ENCODE data around the gene STK24. TPM values are rescaled to one million over a fixed set of nuclear protein-coding genes. Genes with fewer than 3 reads are reported as not detected.

The STK24 gene
- total and polyA plus RNA-seq, 10 of the 15 experiments (the other 5 are each of a cell fraction or from before 2014, with no cell fraction given), result 7.5 to 115 (median 52.9) TPM

DNA sequence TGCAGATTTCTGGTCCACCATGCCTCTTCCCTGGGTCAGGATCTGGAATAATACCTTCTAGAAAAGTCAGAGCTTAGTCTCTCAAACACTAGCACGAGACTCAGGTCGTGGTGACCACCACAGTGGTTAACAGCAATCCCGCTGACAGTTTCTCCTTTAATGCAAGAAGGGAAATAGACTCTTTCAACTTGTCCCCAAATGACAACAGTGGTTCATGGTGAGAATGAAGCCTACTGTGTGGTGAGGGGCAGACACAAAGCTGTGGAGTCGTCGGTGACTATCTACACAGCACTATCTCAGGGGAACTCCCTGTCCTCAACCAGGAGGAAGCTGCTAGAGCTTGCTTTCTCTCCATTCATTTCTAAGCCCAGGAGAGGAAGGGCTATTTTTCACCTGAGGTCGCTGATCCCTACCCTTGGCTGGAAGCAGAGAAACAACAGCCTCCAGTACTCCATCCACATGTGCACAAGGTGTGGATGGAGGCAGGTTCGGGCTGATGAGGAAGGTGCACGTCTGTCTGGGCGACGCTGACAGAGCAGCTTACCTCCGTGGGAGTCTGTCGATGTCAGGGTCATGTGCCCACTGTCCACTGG lies 72.4 kb downstream of the STK24 start (continued):
- TF ChIP-seq POLR2AphosphoS2 (IDR thresholded peaks at IDR 0.05; ENCODE audit: low read depth, low read length) (no peak), MTA2 (IDR thresholded peaks at IDR 0.05; ENCODE audit: low read depth) (peak; percentile 84), RELA (IDR thresholded peaks at IDR 0.05; ENCODE audit: borderline replicate concordance, partially characterized antibody) (no peak), SKIL (IDR thresholded peaks at IDR 0.05; ENCODE audit: low read depth, poor library complexity, severe bottlenecking) (peak; percentile 79), PBX3 (IDR thresholded peaks at IDR 0.05; ENCODE audit: insufficient replicate concordance, low read depth, low read length) (no peak), RAD21 (IDR thresholded peaks at IDR 0.05; ENCODE audit: insufficient read depth, low read depth, low read length) (0 out of 2 replicates have a peak, but pooled peaks have one; percentile 20), EGR1 (IDR thresholded peaks at IDR 0.05; ENCODE audit: borderline replicate concordance in 1 of 2, low read depth in 2 of 2, low read length in 2 of 2) (no peak), CHD1 (IDR thresholded peaks at IDR 0.05; ENCODE audit: low read depth, low read length) (no peak), KLF5 (IDR thresholded peaks at IDR 0.05; ENCODE audit: partially characterized antibody) (no peak), TBL1XR1 (IDR thresholded peaks at IDR 0.05; ENCODE audit: low read depth, low read length) (peak; percentile 16; the same call in 1 of the 2 replicates), FOXK2 (IDR thresholded peaks at IDR 0.05) (no peak; the same call in 1 of the 2 replicates), ZNF207 (IDR thresholded peaks at IDR 0.05; ENCODE audit: borderline replicate concordance) (no peak), NRF1 (conservative IDR thresholded peaks at IDR 0.05; ENCODE audit: low read depth, low read length) (no peak), ESRRA (IDR thresholded peaks at IDR 0.05; ENCODE audit: low read length) (no peak), HCFC1 (IDR thresholded peaks at IDR 0.05; ENCODE audit: low read length) (no peak), ZNF687 (IDR thresholded peaks at IDR 0.05) (no peak), SREBF1 (IDR thresholded peaks at IDR 0.05; ENCODE audit: low read length) (no peak), CREM (IDR thresholded peaks at IDR 0.05; ENCODE audit: low read depth) (peak; percentile 25; the same call in 1 of the 2 replicates), SRF (IDR thresholded peaks at IDR 0.05; ENCODE audit: low read depth in 2 of 2, low read length in 2 of 2) (no peak), TCF12 (IDR thresholded peaks at IDR 0.05; ENCODE audit: low read depth, low read length) (no peak)
- TF ChIP-seq, protein P1, sequence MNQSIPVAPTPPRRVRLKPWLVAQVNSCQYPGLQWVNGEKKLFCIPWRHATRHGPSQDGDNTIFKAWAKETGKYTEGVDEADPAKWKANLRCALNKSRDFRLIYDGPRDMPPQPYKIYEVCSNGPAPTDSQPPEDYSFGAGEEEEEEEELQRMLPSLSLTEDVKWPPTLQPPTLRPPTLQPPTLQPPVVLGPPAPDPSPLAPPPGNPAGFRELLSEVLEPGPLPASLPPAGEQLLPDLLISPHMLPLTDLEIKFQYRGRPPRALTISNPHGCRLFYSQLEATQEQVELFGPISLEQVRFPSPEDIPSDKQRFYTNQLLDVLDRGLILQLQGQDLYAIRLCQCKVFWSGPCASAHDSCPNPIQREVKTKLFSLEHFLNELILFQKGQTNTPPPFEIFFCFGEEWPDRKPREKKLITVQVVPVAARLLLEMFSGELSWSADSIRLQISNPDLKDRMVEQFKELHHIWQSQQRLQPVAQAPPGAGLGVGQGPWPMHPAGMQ (IDR thresholded peaks at IDR 0.05; ENCODE audit: borderline replicate concordance), result peak; percentile 18; the same call in 1 of the 2 replicates
- TF ChIP-seq, protein P2, sequence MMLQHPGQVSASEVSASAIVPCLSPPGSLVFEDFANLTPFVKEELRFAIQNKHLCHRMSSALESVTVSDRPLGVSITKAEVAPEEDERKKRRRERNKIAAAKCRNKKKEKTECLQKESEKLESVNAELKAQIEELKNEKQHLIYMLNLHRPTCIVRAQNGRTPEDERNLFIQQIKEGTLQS (IDR thresholded peaks at IDR 0.05; ENCODE audit: borderline replicate concordance, extremely low read depth, low read depth, low read length), result no peak
